ENCODE data around the gene FBXO2.

- TF ChIP-seq EZH2 (IDR thresholded peaks at IDR 0.05; ENCODE audit: low read length): no peak
- no peak for TF ChIP-seq CTCF (optimal IDR thresholded peaks at IDR 0.05 in 1 of 3, IDR thresholded peaks at IDR 0.05 in 1 of 3, conservative IDR thresholded peaks at IDR 0.05 in 1 of 3; ENCODE audit: extremely low read depth in 1 of 3, insufficient read depth in 2 of 3, low read length in 3 of 3)
These were observed 27.7 kb downstream of the FBXO2 start for GRCh38 chr1:11626551-11626950.

Measured in keratinocyte (primary cell).